Stomach smooth muscle (tissue), 2 donors: Measurements from ENCODE around the gene FOCAD.
"Not testable (repeated sequence)": the region's sequence is repeated elsewhere in the genome, so short reads cannot be mapped to it uniquely, and the experiment has no call there.

Source experiments
- H3K27ac ChIP-seq: one replicate; pipeline ENCODE4 v1.7.0; 2013; ENCODE audit warnings: mild to moderate bottlenecking, low read length, inconsistent platforms
- H3K27me3 ChIP-seq, 2 donors: one replicate each; pipeline ENCODE4 v1.7.0; 2013; ENCODE audit warnings: low read length in 2 of 2; ENCODE audit not compliant: insufficient read depth in 2 of 2, control insufficient read depth in 1 of 2
- H3K36me3 ChIP-seq, 2 donors: one replicate each; pipeline ENCODE4 v1.7.0; 2013; ENCODE audit warnings: low read length in 2 of 2; ENCODE audit not compliant: control insufficient read depth in 2 of 2, insufficient read depth in 2 of 2
- H3K4me1 ChIP-seq: one replicate; pipeline ENCODE4 v1.7.0; 2013; ENCODE audit warnings: low read length; ENCODE audit not compliant: control insufficient read depth, insufficient read depth
- H3K4me3 ChIP-seq, 2 donors: one replicate each; pipeline ENCODE4 v1.7.0; 2013; ENCODE audit warnings: low read length in 2 of 2
- H3K9ac ChIP-seq, 2 donors: one replicate each; pipeline ENCODE4 v1.7.0; 2013; ENCODE audit warnings: low read length in 2 of 2, mild to moderate bottlenecking in 1 of 2
- H3K9me3 ChIP-seq, 2 donors: one replicate each; pipeline ENCODE4 v1.7.0; 2013; ENCODE audit warnings: low read length in 2 of 2; ENCODE audit not compliant: control insufficient read depth in 2 of 2
- donor health status: healthy.
- donor health status: Pancreatic carcinoma.

FOCAD gene

GRCh38 chr9:20650750-20651299 lies 33.2 kb upstream of the FOCAD start:
- Histone ChIP-seq H3K4me1 (no peaks in the 10 kb centered on the region), H3K36me3 (no peaks in the 10 kb centered on the region), H3K27me3 (no peaks in the 10 kb centered on the region)

GRCh38 chr9:20651939-20652338 lies 32.1 kb upstream of the FOCAD start:
- Histone ChIP-seq H3K27me3 (no peaks in the 10 kb centered on the region), H3K4me3 (no peak overlapping the region), H3K4me1 (no peaks in the 10 kb centered on the region), H3K9me3 (no peaks in the 10 kb centered on the region), H3K27ac (no peak overlapping the region), H3K9ac (no peak overlapping the region), H3K36me3 (no peaks in the 10 kb centered on the region)

More at GRCh38 chr9:20650750-20651299, 33.2 kb upstream of the FOCAD start:
- Histone ChIP-seq H3K4me3 (no peak overlapping the region), H3K27ac (no peak overlapping the region), H3K9ac (no peak overlapping the region), H3K9me3 (no peaks in the 10 kb centered on the region)

GRCh38 chr9:20658246-20658667 lies 25.8 kb upstream of the FOCAD start:
- peak overlapping the region; percentile 38 to 66 for H3K4me3 ChIP-seq
- not testable (repeated sequence) for H3K9ac ChIP-seq, H3K36me3 ChIP-seq, H3K9me3 ChIP-seq, H3K27ac ChIP-seq, H3K27me3 ChIP-seq, H3K4me1 ChIP-seq

DNA sequence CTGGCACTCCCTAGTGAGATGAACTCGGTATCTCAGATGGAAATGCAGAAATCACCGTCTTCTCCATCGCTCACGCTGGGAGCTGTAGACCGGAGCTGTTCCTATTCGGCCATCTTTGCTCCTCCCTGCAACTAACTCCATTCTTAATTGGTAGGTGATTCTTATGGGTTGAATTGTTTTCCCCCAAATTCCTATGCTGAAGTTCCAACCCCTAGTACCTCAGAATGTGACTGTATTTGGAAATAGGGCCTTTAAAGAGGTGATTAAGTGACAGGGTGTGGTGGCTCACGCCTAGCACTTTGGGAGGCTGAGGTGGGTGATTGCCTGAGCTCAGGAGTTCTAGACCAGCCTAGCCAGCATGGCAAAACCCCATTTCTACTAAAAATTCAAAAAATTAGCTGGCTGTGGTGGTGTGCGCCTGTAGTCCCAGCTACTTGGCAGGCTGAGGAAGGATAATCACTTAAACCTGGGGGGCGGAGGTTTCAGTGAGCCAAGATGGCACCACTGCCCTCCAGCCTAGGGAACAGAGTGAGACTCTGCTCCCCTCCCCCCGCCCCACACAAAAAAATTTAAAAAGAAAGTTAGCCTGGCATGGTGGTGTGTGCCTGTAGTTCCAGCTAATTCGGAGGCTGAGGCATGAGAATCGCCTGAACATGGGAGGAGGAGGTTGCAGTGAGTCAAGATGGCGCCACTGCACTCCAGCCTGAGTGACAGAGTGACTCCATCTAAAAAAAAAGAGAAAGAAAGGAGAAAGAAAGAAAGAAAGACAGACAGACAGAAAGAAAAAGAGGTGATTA lies 25.2 kb upstream of the FOCAD start:
- Histone ChIP-seq H3K27ac (no peak overlapping the region), H3K9ac (no peak overlapping the region), H3K9me3 (no peaks in the 10 kb centered on the region), H3K36me3 (no peaks in the 10 kb centered on the region), H3K4me1 (no peaks in the 10 kb centered on the region), H3K27me3 (no peaks in the 10 kb centered on the region), H3K4me3 (peak overlapping the region; percentile 38 to 66)

- Histone ChIP-seq H3K4me1 (no peaks in the 10 kb centered on the region), H3K27me3 (no peaks in the 10 kb centered on the region), H3K36me3 (no peaks in the 10 kb centered on the region), H3K9me3 (no peaks in the 10 kb centered on the region), H3K27ac (no peak overlapping the region), H3K4me3 (no peak overlapping the region), H3K9ac (no peak overlapping the region)
Observed at GRCh38 chr9:20659474-20659967, 24.5 kb upstream of the FOCAD start.

DNA sequence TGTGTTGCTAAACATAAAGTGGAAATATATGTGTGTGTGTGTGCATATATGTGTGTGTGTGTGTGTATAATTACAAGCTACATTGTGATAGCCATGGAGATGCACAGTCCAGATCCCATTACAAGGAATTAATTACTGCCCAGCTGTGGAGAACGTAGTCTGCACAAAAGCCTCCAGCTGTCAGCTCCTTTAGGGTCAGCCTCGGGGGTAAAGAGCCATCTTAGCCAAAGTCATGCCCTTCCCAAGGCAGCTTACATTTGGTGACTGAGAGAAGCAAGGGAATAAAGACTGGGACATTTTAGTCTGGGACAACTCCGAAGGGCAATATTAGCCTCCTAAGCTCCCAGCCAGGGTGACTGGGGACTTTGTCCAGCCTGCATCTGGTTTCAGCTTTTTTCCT lies 21.9 kb upstream of the FOCAD start:
- Histone ChIP-seq H3K36me3 (no peaks in the 10 kb centered on the region), H3K4me3 (no peak overlapping the region), H3K27ac (no peak overlapping the region), H3K9ac (no peak overlapping the region), H3K4me1 (no peaks in the 10 kb centered on the region), H3K27me3 (no peaks in the 10 kb centered on the region), H3K9me3 (no peaks in the 10 kb centered on the region)

DNA sequence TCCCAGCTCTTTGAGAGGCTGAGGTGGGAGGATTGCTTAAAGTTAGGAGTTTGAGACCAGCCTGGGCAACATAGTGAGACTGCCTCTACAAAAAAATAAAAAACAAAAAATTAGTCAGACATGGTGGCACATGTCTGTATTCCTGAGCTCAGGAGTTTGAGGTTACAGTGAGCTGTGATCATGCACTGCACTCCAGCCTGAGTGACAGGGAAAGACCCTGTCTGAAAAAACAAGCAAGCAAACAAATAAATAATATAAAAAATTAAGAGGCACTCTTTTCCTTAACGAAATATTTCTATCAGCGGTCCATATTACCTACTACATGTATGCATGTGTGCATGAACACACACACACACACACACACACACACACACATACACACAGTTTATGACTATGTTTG lies 20.9 kb upstream of the FOCAD start:
- no peaks in the 10 kb centered on the region for H3K27me3 ChIP-seq
- H3K4me1 ChIP-seq: no peaks in the 10 kb centered on the region
- no peak overlapping the region for H3K27ac ChIP-seq
- H3K36me3 ChIP-seq: no peaks in the 10 kb centered on the region
- no peak overlapping the region for H3K9ac ChIP-seq
- H3K4me3 ChIP-seq: no peak overlapping the region
- H3K9me3 ChIP-seq: no peaks in the 10 kb centered on the region

GRCh38 chr9:20664501-20664900 lies 19.6 kb upstream of the FOCAD start:
- Histone ChIP-seq H3K36me3 (no peaks in the 10 kb centered on the region), H3K9me3 (no peaks in the 10 kb centered on the region), H3K27me3 (no peaks in the 10 kb centered on the region), H3K4me3 (no peak overlapping the region), H3K4me1 (no peaks in the 10 kb centered on the region), H3K27ac (no peak overlapping the region), H3K9ac (no peak overlapping the region)

GRCh38 chr9:20670395-20670794 lies 13.7 kb upstream of the FOCAD start:
- Histone ChIP-seq H3K4me1 (no peaks in the 10 kb centered on the region), H3K36me3 (no peaks in the 10 kb centered on the region), H3K27me3 (no peaks in the 10 kb centered on the region), H3K9ac (no peak overlapping the region), H3K9me3 (no peaks in the 10 kb centered on the region), H3K4me3 (no peak overlapping the region), H3K27ac (no peak overlapping the region)

DNA sequence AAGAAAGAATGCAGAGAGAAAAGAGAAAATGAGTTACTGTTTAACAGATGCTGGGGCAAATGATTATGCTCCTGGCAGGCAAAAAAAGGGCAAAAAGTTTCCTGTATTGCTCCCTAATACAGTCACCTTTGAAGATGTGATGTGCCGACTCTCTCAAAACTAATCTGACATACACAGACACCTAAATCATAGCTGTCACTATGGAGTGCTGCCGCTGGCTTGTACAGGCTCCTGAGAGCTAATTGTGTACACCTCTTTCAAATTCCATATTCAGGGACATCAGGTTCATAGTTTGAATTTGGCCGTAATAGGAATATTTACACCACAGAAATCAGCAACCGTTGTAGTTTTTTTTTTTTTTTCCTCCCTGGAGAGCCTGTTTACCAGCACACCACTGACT lies 12.4 kb upstream of the FOCAD start:
- H3K9ac ChIP-seq: no peak overlapping the region
- H3K36me3 ChIP-seq: no peaks in the 10 kb centered on the region

DNA sequence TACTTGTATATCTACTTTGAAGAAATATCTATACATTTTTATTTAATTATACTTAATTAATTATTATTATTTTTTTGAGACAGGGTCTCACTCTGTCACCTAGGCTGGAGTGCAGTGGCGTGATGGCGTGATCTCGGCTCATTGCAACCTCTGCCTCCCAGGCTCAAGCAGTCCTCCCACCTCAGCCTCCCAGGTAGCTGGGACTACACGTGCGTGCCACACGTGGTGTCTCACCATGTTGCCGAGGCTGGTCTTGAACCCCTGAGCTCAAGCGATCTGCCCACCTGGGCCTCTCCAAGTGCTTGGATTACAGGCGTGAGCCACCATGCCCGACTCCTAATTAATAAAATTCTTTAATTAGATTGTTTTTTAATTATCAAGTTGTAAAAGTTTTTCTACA lies 10.5 kb upstream of the FOCAD start:
- not testable (repeated sequence) for H3K4me3 ChIP-seq, H3K4me1 ChIP-seq, H3K9me3 ChIP-seq, H3K27ac ChIP-seq, H3K9ac ChIP-seq, H3K36me3 ChIP-seq, H3K27me3 ChIP-seq

More for the DNA sequence above, 12.4 kb upstream of the FOCAD start:
- Histone ChIP-seq H3K4me1 (no peaks in the 10 kb centered on the region), H3K4me3 (no peak overlapping the region), H3K9me3 (no peaks in the 10 kb centered on the region), H3K27ac (no peak overlapping the region), H3K27me3 (no peaks in the 10 kb centered on the region)
